Natural killer cell (primary cell): ENCODE data around the gene AGXT. TPM values are rescaled to one million over a fixed set of nuclear protein-coding genes. Genes with fewer than 3 reads are reported as not detected.

Source experiments
- ATAC-seq, 3 donors: fragments of 150-1000 bp in 2 of 3; fragments of 200-7000 bp in 1 of 3; cut with Tn5 transposase; 1 replicate in 1 of 3; 2 replicates in 2 of 3; pipeline ENCODE4 v1.10.0; 2021; ENCODE audit warnings: mild to moderate bottlenecking in 2 of 3, moderate library complexity in 2 of 3
- DNase-seq, 2 donors: peaks; one replicate each; pipeline versions ENCODE4 v3.0.0 to v3.0.0-alpha.2; 2013 to 2021; ENCODE audit warnings: mixed read lengths in 1 of 2
- H3K27ac ChIP-seq: one replicate; pipeline ENCODE4 v1.5.1; 2013; ENCODE audit warnings: mild to moderate bottlenecking, low read length
- H3K27me3 ChIP-seq: one replicate; pipeline ENCODE4 v1.6.1; 2013; ENCODE audit warnings: low read length; ENCODE audit not compliant: control insufficient read depth, insufficient read depth
- H3K36me3 ChIP-seq: one replicate; pipeline ENCODE4 v1.6.1; 2013; ENCODE audit warnings: low read length; ENCODE audit not compliant: control insufficient read depth, insufficient read depth
- H3K4me1 ChIP-seq: one replicate; pipeline ENCODE4 v1.6.1; 2013; ENCODE audit warnings: low read length; ENCODE audit not compliant: control insufficient read depth, insufficient read depth
- H3K4me3 ChIP-seq: one replicate; pipeline ENCODE4 v1.5.1; 2013; ENCODE audit warnings: low read length
- H3K9me3 ChIP-seq: one replicate; pipeline ENCODE4 v1.6.1; 2013; ENCODE audit warnings: low read length; ENCODE audit not compliant: control insufficient read depth, insufficient read depth
- H3K27ac Mint-ChIP-seq, 2 donors: one replicate each; pipeline ENCODE4 v1.8.0; 2022; ENCODE audit warnings: mild to moderate bottlenecking in 2 of 2, mixed read lengths in 2 of 2, moderate library complexity in 1 of 2
- H3K27me3 Mint-ChIP-seq, 2 donors: one replicate each; pipeline ENCODE4 v1.8.0; 2022; ENCODE audit warnings: low read depth in 2 of 2, mixed read lengths in 2 of 2
- H3K36me3 Mint-ChIP-seq: one replicate; pipeline ENCODE4 v1.8.0; 2022; ENCODE audit warnings: mixed read lengths
- H3K4me1 Mint-ChIP-seq, 2 donors: one replicate each; pipeline ENCODE4 v1.8.0; 2022; ENCODE audit warnings: mixed read lengths in 2 of 2
- H3K4me3 Mint-ChIP-seq: one replicate; pipeline ENCODE4 v1.8.0; 2022; ENCODE audit warnings: mild to moderate bottlenecking, moderate library complexity, mixed read lengths
- H3K9me3 Mint-ChIP-seq, 2 donors: one replicate each; pipeline ENCODE4 v1.8.0; 2022; ENCODE audit warnings: mixed read lengths in 2 of 2
- CTCF ChIP-seq: fragments of 200-600 bp; IDR thresholded peaks from one replicate; pipeline ENCODE4 v1.8.0; 2022; ENCODE audit warnings: antibody characterized with exemption
- WGBS: methylation state at CpG from one replicate; pipeline ENCODE4 v1.1.7; 2013; ENCODE audit warnings: missing lambda C conversion rate; ENCODE audit not compliant: insufficient coverage; 5-methylcytosine and 5-hydroxymethylcytosine counted together
- intact Hi-C: fragments of 100-400 bp; cut with micrococcal nuclease; formaldehyde crosslinking; loops from one replicate; pipeline ENCODE4 v1.14.2; 2022
- total RNA-seq, 4 donors: library from RNA; stranded (reverse); fragments of 120-200 nt in 1 of 4; gene quantifications; one replicate each; pipeline versions ENCODE4 v1.2.3 to v1.2.4, GENCODE V29; 2013 to 2022

The AGXT gene
- total RNA-seq, 3 donors from 2014 or later (not counting 1 experiment from before 2014, with no cell fraction given), result not detected

- Histone ChIP-seq H3K4me1 (peaks cover 7% of the 10 kb centered on the region), H3K27me3 (no peaks in the 10 kb centered on the region), H3K27ac (no peak overlapping the region), H3K9me3 (no peaks in the 10 kb centered on the region), H3K4me3 (no peak overlapping the region), H3K36me3 (no peaks in the 10 kb centered on the region)
- intact Hi-C loops, result no loop called here
- H3K4me1 Mint-ChIP-seq, result no peaks in the 10 kb centered on the region
- TF ChIP-seq CTCF, result no peak
- DNase-seq (no peak), ATAC-seq (no peak)
- H3K27me3 Mint-ChIP-seq, result no peaks in the 10 kb centered on the region
- no peak overlapping the region for H3K27ac Mint-ChIP-seq
- H3K36me3 Mint-ChIP-seq, result no peaks in the 10 kb centered on the region
- no peak overlapping the region for H3K4me3 Mint-ChIP-seq
- H3K9me3 Mint-ChIP-seq, result no peaks in the 10 kb centered on the region
- WGBS, result 88% methylated on average over 28 of the region's 28 CpGs
These were observed 26.4 kb downstream of the AGXT start for GRCh38 chr2:240894836-240895558.

GRCh38 chr2:240895656-240896388 is 27.2 kb downstream of the AGXT start, which contains the start of gene MAB21L4:
TSS of gene MAB21L4 (minus strand) at chr2:240896156. CDS start at chr2:240895997, 159 bp downstream.
- Mint-ChIP-seq H3K4me1 (no peaks in the 10 kb centered on the region), H3K27me3 (no peaks in the 10 kb centered on the region), H3K4me3 (no peak within 1 kb of the TSS), H3K27ac (no peak within 1 kb of the TSS), H3K36me3 (no peaks in the 10 kb centered on the region), H3K9me3 (no peaks in the 10 kb centered on the region)
- no peaks in the 10 kb centered on the region for H3K36me3 ChIP-seq
- peaks cover 7% of the 10 kb centered on the region for H3K4me1 ChIP-seq
- intact Hi-C loops, result no loop called here
- no peak for TF ChIP-seq CTCF
- no peaks in the 10 kb centered on the region for H3K27me3 ChIP-seq
- no peaks in the 10 kb centered on the region for H3K9me3 ChIP-seq
- WGBS, result 87% methylated on average over 24 of the region's 24 CpGs
- no peak for DNase-seq
- H3K27ac ChIP-seq, result no peak within 1 kb of the TSS
- no peak within 1 kb of the TSS for H3K4me3 ChIP-seq
- no peak for ATAC-seq

- Histone ChIP-seq H3K4me3 (no peak overlapping the region), H3K27me3 (no peaks in the 10 kb centered on the region), H3K36me3 (no peaks in the 10 kb centered on the region), H3K4me1 (peaks cover 7% of the 10 kb centered on the region), H3K9me3 (no peaks in the 10 kb centered on the region), H3K27ac (no peak overlapping the region)
- DNase-seq (no peak), ATAC-seq (no peak)
- WGBS, result 84% methylated on average over 7 of the region's 7 CpGs
- Mint-ChIP-seq H3K4me3 (no peak overlapping the region), H3K4me1 (no peaks in the 10 kb centered on the region), H3K36me3 (no peaks in the 10 kb centered on the region), H3K27ac (no peak overlapping the region), H3K9me3 (no peaks in the 10 kb centered on the region), H3K27me3 (no peaks in the 10 kb centered on the region)
- intact Hi-C loops, result no loop called here
- TF ChIP-seq CTCF, result no peak
These were observed 27.8 kb downstream of the AGXT start for GRCh38 chr2:240896394-240896793.
